Glutamatergic neuron (in vitro differentiated cells): ENCODE results near the gene IL22RA1. TPM values are rescaled to one million over a fixed set of nuclear protein-coding genes. Genes with fewer than 3 reads are reported as not detected.

Experiments
- DNase-seq: peaks from one replicate; pipeline ENCODE4 v3.0.0; 2022
- H3K27ac Mint-ChIP-seq: one replicate; pipeline ENCODE4 v1.8.0; 2020; ENCODE audit warnings: mild to moderate bottlenecking, mixed read lengths, inconsistent platforms; ENCODE audit not compliant: unreplicated experiment
- H3K27me3 Mint-ChIP-seq: one replicate; pipeline ENCODE4 v1.8.0; 2020; ENCODE audit warnings: mild to moderate bottlenecking, moderate library complexity, mixed read lengths, inconsistent platforms; ENCODE audit not compliant: unreplicated experiment
- H3K36me3 Mint-ChIP-seq: one replicate; pipeline ENCODE4 v1.8.0; 2020; ENCODE audit warnings: mild to moderate bottlenecking, mixed read lengths, inconsistent platforms; ENCODE audit not compliant: unreplicated experiment
- H3K4me1 Mint-ChIP-seq: one replicate; pipeline ENCODE4 v1.8.0; 2020; ENCODE audit warnings: mild to moderate bottlenecking, low read depth, mixed read lengths, inconsistent platforms; ENCODE audit not compliant: unreplicated experiment
- H3K4me3 Mint-ChIP-seq: one replicate; pipeline ENCODE4 v1.8.0; 2020; ENCODE audit warnings: mild to moderate bottlenecking, mixed read lengths, inconsistent platforms; ENCODE audit not compliant: unreplicated experiment
- H3K9me3 Mint-ChIP-seq: one replicate; pipeline ENCODE4 v1.8.0; 2020; ENCODE audit warnings: mild to moderate bottlenecking, moderate library complexity, mixed read lengths, inconsistent platforms; ENCODE audit not compliant: unreplicated experiment
- total RNA-seq: library from RNA; stranded (reverse); fragmentation: NEBNext Ultra II Directional; extraction: Animal tissue kit (Norgen Biotek cat#: 25700); gene quantifications from one replicate; pipeline ENCODE4 v1.2.1, GENCODE V29; 2021; ENCODE audit not compliant: unreplicated experiment
- TF ChIP-seq, protein P1 (sequence below): fragments of 200-600 bp; sonication (generic); IDR thresholded peaks from one replicate; pipeline ENCODE4 v1.5.0; 2021; ENCODE audit not compliant: partially characterized antibody, unreplicated experiment

Gene IL22RA1
- total RNA-seq, 1 donor from 2014 or later: not detected

DNA sequence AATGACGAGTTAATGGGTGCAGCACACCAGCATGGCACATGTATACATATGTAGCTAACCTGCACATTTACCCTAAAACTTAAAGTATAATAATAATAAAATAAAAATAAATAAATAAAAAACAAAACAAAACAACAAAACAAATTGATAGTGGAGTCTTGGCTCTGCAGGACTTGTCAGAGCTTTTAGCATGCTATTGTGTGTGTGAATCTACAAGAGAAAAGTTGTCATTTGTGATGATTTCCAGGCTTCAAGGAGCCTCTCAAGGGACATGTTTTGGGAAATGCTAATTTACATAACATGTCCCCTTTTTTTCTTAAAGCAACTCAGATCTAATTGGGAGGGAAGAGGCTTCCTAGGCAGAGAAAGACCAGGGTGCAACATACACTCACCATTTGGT, 9.1 kb downstream of the IL22RA1 start:
- TF ChIP-seq, protein P1, sequence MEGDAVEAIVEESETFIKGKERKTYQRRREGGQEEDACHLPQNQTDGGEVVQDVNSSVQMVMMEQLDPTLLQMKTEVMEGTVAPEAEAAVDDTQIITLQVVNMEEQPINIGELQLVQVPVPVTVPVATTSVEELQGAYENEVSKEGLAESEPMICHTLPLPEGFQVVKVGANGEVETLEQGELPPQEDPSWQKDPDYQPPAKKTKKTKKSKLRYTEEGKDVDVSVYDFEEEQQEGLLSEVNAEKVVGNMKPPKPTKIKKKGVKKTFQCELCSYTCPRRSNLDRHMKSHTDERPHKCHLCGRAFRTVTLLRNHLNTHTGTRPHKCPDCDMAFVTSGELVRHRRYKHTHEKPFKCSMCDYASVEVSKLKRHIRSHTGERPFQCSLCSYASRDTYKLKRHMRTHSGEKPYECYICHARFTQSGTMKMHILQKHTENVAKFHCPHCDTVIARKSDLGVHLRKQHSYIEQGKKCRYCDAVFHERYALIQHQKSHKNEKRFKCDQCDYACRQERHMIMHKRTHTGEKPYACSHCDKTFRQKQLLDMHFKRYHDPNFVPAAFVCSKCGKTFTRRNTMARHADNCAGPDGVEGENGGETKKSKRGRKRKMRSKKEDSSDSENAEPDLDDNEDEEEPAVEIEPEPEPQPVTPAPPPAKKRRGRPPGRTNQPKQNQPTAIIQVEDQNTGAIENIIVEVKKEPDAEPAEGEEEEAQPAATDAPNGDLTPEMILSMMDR: no peak

DNA sequence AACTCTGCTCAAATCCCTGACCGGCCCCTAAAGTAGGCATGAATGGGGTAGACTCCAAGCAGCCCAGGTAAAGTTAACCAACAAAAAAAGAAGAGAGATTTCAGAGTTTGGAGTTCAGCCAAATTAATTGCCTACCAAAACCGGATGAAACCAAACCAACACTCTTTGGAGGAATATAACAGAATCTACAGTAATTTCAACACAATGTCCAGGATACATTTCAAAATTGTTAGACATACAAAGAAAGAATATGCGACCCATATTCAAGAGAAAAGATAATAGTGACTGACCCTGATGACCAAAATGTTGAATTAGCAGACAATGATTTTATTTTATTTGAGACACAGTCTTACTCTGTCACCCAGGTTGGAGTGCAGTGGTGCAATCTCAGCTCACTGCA, 12.6 kb downstream of the IL22RA1 start:
- TF ChIP-seq, protein P1: no peak
- no peaks in the 10 kb centered on the region for H3K27me3 Mint-ChIP-seq
- H3K36me3 Mint-ChIP-seq: no peaks in the 10 kb centered on the region
- no peak overlapping the region for H3K27ac Mint-ChIP-seq
- no peaks in the 10 kb centered on the region for H3K4me1 Mint-ChIP-seq
- DNase-seq: no peak
- H3K9me3 Mint-ChIP-seq: peaks cover 1% of the 10 kb centered on the region
- no peak overlapping the region for H3K4me3 Mint-ChIP-seq

More for the DNA sequence above, 9.1 kb downstream of the IL22RA1 start:
- no peaks in the 10 kb centered on the region for H3K4me1 Mint-ChIP-seq
- H3K4me3 Mint-ChIP-seq: no peak overlapping the region
- H3K27me3 Mint-ChIP-seq: peaks cover 2% of the 10 kb centered on the region
- H3K27ac Mint-ChIP-seq: no peak overlapping the region
- H3K9me3 Mint-ChIP-seq: peaks cover 1% of the 10 kb centered on the region
- no peak for DNase-seq
- H3K36me3 Mint-ChIP-seq: no peaks in the 10 kb centered on the region

DNA sequence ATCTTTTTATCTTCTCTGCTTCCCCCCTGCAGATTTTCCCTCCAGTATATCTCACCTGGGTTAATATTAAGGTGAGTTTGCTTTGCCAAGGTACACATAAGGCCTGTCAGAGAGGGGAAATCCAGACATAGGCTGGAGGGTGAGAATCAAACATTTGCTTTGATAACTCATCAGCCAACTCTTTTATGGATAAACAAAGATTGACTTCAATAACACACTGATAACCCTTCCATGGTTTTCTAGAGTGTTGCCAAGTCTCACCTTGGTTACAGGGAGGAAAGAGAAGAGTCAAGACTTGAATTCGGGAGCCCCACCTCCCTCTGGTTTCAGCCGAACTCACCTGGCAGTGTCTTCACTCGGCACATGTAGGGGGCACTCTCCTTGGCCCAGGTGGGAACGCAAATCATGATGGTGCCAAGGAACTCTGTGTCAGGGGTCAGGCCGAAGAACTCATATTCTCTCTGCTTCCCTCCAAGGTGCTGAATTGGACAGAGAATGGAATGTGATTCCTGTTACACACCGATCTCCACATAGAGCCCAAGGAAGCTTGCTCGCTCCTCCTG, 15.1 kb downstream of the IL22RA1 start:
- H3K36me3 Mint-ChIP-seq: no peaks in the 10 kb centered on the region
- H3K9me3 Mint-ChIP-seq: peaks cover 1% of the 10 kb centered on the region
- no peak overlapping the region for H3K27ac Mint-ChIP-seq
- peaks cover 3% of the 10 kb centered on the region for H3K27me3 Mint-ChIP-seq
- no peak overlapping the region for H3K4me3 Mint-ChIP-seq
- DNase-seq: no peak
- TF ChIP-seq, protein P1: no peak
- no peaks in the 10 kb centered on the region for H3K4me1 Mint-ChIP-seq

DNA sequence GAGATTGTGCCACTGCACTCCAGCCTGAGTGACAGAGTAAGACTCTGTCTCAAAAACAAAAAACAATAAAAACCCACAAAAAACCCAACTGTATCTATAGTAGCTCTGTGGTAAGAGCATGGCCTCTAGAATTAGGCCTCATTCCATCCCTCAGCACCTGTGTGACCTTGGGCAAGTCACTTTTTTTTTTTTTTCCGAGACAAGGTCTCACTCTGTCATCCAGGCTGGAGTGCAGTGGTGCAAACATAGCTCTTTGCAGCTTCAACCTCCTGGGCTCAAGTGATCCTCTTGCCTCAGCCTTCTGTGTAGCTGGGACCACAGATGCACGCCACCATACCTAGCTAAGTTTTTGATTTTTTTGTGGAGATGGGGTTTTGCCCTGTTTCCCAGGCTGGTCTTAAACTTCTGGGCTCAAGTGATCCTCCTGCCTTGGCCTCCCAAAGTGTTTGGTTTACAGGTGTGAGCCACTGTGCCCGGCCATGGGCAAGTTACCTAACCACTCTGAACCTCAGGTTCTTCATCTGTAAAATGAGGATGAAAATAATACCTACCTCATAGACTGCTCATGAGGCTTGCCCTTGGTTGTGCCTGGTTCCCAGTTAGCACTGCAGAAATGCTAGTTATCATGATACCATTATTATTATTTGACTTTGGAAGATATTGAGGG, 15.7 kb downstream of the IL22RA1 start:
- Mint-ChIP-seq H3K36me3 (no peaks in the 10 kb centered on the region), H3K4me3 (no peak overlapping the region), H3K4me1 (no peaks in the 10 kb centered on the region), H3K27ac (no peak overlapping the region), H3K27me3 (peaks cover 3% of the 10 kb centered on the region), H3K9me3 (peaks cover 1% of the 10 kb centered on the region)
- TF ChIP-seq, protein P1: no peak
- DNase-seq: no peak

DNA sequence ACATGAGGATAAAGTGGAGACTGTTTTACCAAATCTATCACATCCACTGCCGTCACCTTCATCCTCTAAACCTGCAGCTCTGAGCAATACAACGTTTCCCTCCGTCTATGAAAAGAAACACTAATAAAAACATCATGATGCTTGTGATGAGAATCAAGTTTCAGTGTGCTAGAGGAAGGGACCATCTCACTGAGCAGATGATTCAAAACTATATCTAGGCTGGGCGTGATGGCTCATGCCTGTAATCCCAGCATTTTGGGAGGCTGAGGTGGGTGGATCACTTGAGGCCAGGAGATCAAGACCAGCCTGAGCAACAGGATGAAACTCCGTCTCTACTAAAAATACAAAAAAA, 16.3 kb downstream of the IL22RA1 start:
- H3K4me1 Mint-ChIP-seq: no peaks in the 10 kb centered on the region
- H3K4me3 Mint-ChIP-seq: no peak overlapping the region
- peaks cover 1% of the 10 kb centered on the region for H3K9me3 Mint-ChIP-seq
- peaks cover 3% of the 10 kb centered on the region for H3K27me3 Mint-ChIP-seq
- TF ChIP-seq, protein P1: no peak
- H3K27ac Mint-ChIP-seq: no peak overlapping the region
- DNase-seq: no peak
- H3K36me3 Mint-ChIP-seq: no peaks in the 10 kb centered on the region
